SK-N-SH treated with all-trans-retinoic acid at 6 μM for 48 hours (cell line): ENCODE data around the gene FBLN2.

Experiments
- ATAC-seq: fragments of 200-7000 bp; cut with Tn5 transposase; 3 replicates; pipeline ENCODE4 v1.9.1; 2020; ENCODE audit warnings: mild to moderate bottlenecking, moderate library complexity
- BACH2 ChIP-seq: fragments of 250-450 bp; sonication (Bioruptor Pico); IDR thresholded peaks from 2 replicates; pipeline ENCODE4 v1.9.0; 2021; ENCODE audit warnings: mild to moderate bottlenecking, borderline replicate concordance
- CREB5 ChIP-seq: fragments of 250-450 bp; sonication (Bioruptor Pico); IDR thresholded peaks from 2 replicates; pipeline ENCODE4 v1.5.1; 2020; ENCODE audit warnings: low read depth, mild to moderate bottlenecking, moderate library complexity
- CSDC2 ChIP-seq: fragments of 250-450 bp; sonication (Bioruptor Pico); IDR thresholded peaks from 2 replicates; pipeline ENCODE4 v1.5.0; 2020; ENCODE audit warnings: mild to moderate bottlenecking, moderate library complexity
- CSRNP3 ChIP-seq: fragments of 250-450 bp; sonication (Bioruptor Pico); IDR thresholded peaks from 2 replicates; pipeline ENCODE4 v1.5.1; 2021; ENCODE audit warnings: mild to moderate bottlenecking, moderate library complexity
- GLIS3 ChIP-seq: fragments of 250-450 bp; sonication (Bioruptor Pico); IDR thresholded peaks from 2 replicates; pipeline ENCODE4 v1.5.0; 2020; ENCODE audit warnings: mild to moderate bottlenecking, moderate library complexity
- ISL1 ChIP-seq: fragments of 250-450 bp; sonication (Bioruptor Pico); IDR thresholded peaks from 2 replicates; pipeline ENCODE4 v2.1.2; 2022; ENCODE audit warnings: mild to moderate bottlenecking, moderate library complexity
- PATZ1 ChIP-seq: fragments of 250-450 bp; sonication (Bioruptor Pico); IDR thresholded peaks from 2 replicates; pipeline ENCODE4 v1.8.0; 2020; ENCODE audit warnings: mild to moderate bottlenecking, moderate library complexity, borderline replicate concordance
- PPARA ChIP-seq: fragments of 250-450 bp; sonication (Bioruptor Pico); IDR thresholded peaks from 2 replicates; pipeline ENCODE4 v1.5.0; 2020; ENCODE audit warnings: mild to moderate bottlenecking, borderline replicate concordance
- TCF4 ChIP-seq: fragments of 250-450 bp; sonication (Bioruptor Pico); IDR thresholded peaks from 2 replicates; pipeline ENCODE4 v1.8.0; 2021; ENCODE audit warnings: mild to moderate bottlenecking, moderate library complexity, borderline replicate concordance
- TOX ChIP-seq: fragments of 250-450 bp; sonication (Bioruptor Pico); IDR thresholded peaks from 2 replicates; pipeline ENCODE4 v1.8.0; 2021; ENCODE audit warnings: mild to moderate bottlenecking, moderate library complexity, borderline replicate concordance
- TSHZ2 ChIP-seq: fragments of 250-450 bp; sonication (Bioruptor Pico); IDR thresholded peaks from 2 replicates; pipeline ENCODE4 v1.5.0; 2020; ENCODE audit warnings: mild to moderate bottlenecking, moderate library complexity
- ZC3H10 ChIP-seq: fragments of 250-450 bp; sonication (Bioruptor Pico); IDR thresholded peaks from 2 replicates; pipeline ENCODE4 v1.5.1; 2021; ENCODE audit warnings: mild to moderate bottlenecking, moderate library complexity
- ZFP3 ChIP-seq: fragments of 250-450 bp; sonication (Bioruptor Pico); IDR thresholded peaks from 2 replicates; pipeline ENCODE4 v1.5.0; 2020; ENCODE audit warnings: mild to moderate bottlenecking, moderate library complexity
- ZFP30 ChIP-seq: fragments of 450-650 bp; formaldehyde crosslinking; IDR thresholded peaks from 2 replicates; pipeline ENCODE4 v1.5.0; 2022; ENCODE audit warnings: mild to moderate bottlenecking, moderate library complexity
- ZNF565 ChIP-seq: fragments of 450-650 bp; formaldehyde crosslinking; conservative IDR thresholded peaks from 2 replicates; pipeline ENCODE4 v1.5.0; 2020; ENCODE audit warnings: low read depth, mild to moderate bottlenecking, moderate library complexity
- ZNF70 ChIP-seq: fragments of 450-650 bp; formaldehyde crosslinking; IDR thresholded peaks from 2 replicates; pipeline ENCODE4 v1.5.0; 2020; ENCODE audit warnings: mild to moderate bottlenecking, moderate library complexity

The FBLN2 gene

GRCh38 chr3:13544951-13545651, 3.8 kb upstream of the FBLN2 start:
- no peak for ATAC-seq
- TF ChIP-seq CREB5 (CRISPR knock-in tag) (no peak), BACH2 (CRISPR knock-in tag) (no peak), ZNF565 (CRISPR knock-in tag) (no peak), TSHZ2 (CRISPR knock-in tag) (no peak), PATZ1 (CRISPR knock-in tag) (no peak), GLIS3 (no peak), TCF4 (no peak), ZFP30 (CRISPR knock-in tag) (no peak), ZFP3 (CRISPR knock-in tag) (no peak), TOX (CRISPR knock-in tag) (no peak), ZC3H10 (no peak), ISL1 (CRISPR knock-in tag) (no peak)

GRCh38 chr3:13545952-13546454, 2.9 kb upstream of the FBLN2 start:
- ATAC-seq: no peak

More at GRCh38 chr3:13545952-13546454, 2.9 kb upstream of the FBLN2 start:
- TF ChIP-seq ZNF70 (no peak), CSRNP3 (CRISPR knock-in tag) (no peak), ZNF565 (CRISPR knock-in tag) (no peak), PPARA (CRISPR knock-in tag) (no peak), CSDC2 (CRISPR knock-in tag) (no peak), BACH2 (CRISPR knock-in tag) (no peak), GLIS3 (no peak), ISL1 (CRISPR knock-in tag) (no peak), PATZ1 (CRISPR knock-in tag) (no peak), TOX (CRISPR knock-in tag) (no peak)
